HepG2 (cell line): Measurements from ENCODE around the gene ZBTB17. TPM values are rescaled to one million over a fixed set of nuclear protein-coding genes. Genes with fewer than 3 reads are reported as not detected.

Experiments
- AFF4 ChIP-seq: sonication (generic); formaldehyde crosslinking; IDR thresholded peaks from 2 replicates; pipeline ENCODE4 v1.4.0; 2020; ENCODE audit warnings: missing genetic modification reagents
- HMGXB3 ChIP-seq: sonication (generic); formaldehyde crosslinking; IDR thresholded peaks from 2 replicates; pipeline ENCODE4 v1.4.0; 2020; ENCODE audit warnings: missing genetic modification reagents, borderline replicate concordance
- MIXL1 ChIP-seq: IDR thresholded peaks from 2 replicates; pipeline ENCODE4 v1.6.1; 2016
- SRF ChIP-seq: IDR thresholded peaks from 2 replicates; pipeline ENCODE4 v1.6.1; 2011; ENCODE audit warnings: mild to moderate bottlenecking, low read depth, low read length, moderate library complexity
- TEAD3 ChIP-seq: optimal IDR thresholded peaks from 2 replicates; pipeline ENCODE3; 2016; ENCODE audit warnings: borderline replicate concordance
- TMF1 ChIP-seq: sonication (generic); formaldehyde crosslinking; IDR thresholded peaks from 2 replicates; pipeline ENCODE4 v1.8.1; 2022; ENCODE audit warnings: low read depth, missing genetic modification reagents
- TOPORS ChIP-seq: sonication (generic); formaldehyde crosslinking; IDR thresholded peaks from 2 replicates; pipeline ENCODE4 v1.8.0; 2023; ENCODE audit warnings: mild to moderate bottlenecking, missing genetic modification reagents
- ZNF407 ChIP-seq: sonication (generic); formaldehyde crosslinking; IDR thresholded peaks from one replicate; pipeline ENCODE4 v1.5.1; 2020; ENCODE audit warnings: mild to moderate bottlenecking, missing genetic modification reagents; ENCODE audit errors: not compliant biosample characterization
- ZNF776 ChIP-seq: sonication (generic); formaldehyde crosslinking; IDR thresholded peaks from 2 replicates; pipeline ENCODE4 v1.4.0; 2020; ENCODE audit warnings: mild to moderate bottlenecking, missing genetic modification reagents
- ZSCAN12 ChIP-seq: sonication (generic); formaldehyde crosslinking; IDR thresholded peaks from 2 replicates; pipeline ENCODE4 v1.9.0; 2021; ENCODE audit warnings: mild to moderate bottlenecking, missing genetic modification reagents
- polyA plus RNA-seq, 8 experiments: library from polyadenylated mRNA; depleted of rRNA in 3 of 8; stranded (reverse) in 7 of 8; unstranded in 1 of 8; fragments of >200 nt; fragmentation: Illumina TruSeq in 4 of 8; extraction: Trizol in 4 of 8; gene quantifications; 2 replicates each; pipeline versions ENCODE4 v1.2.1 to v1.2.3, GENCODE V29; 2011 to 2016; ENCODE audit warnings: low read depth in 4 of 8, missing spikeins in 1 of 8, mixed read lengths in 1 of 8; ENCODE audit not compliant: insufficient read depth in 1 of 8
- total RNA-seq, 5 experiments: library from RNA; depleted of rRNA; stranded (reverse); fragments of >200 nt; fragmentation: Illumina TruSeq; extraction: Trizol; gene quantifications; 2 replicates each; pipeline ENCODE4 v1.2.3, GENCODE V29; 2016; ENCODE audit warnings: low read depth in 1 of 5

Gene ZBTB17
- total and polyA plus RNA-seq, 2 of the 13 experiments (the other 11 are each of a cell fraction or from before 2014, with no cell fraction given), result 16.7 to 17.0 TPM

GRCh38 chr1:16017461-16018303, 41.8 kb upstream of the ZBTB17 start, which contains the start of gene HSPB7 (continued):
- no peak for TF ChIP-seq AFF4 (CRISPR knock-in tag)
- TF ChIP-seq MIXL1, result peak; percentile 33; the same call in 1 of the 2 replicates
- TF ChIP-seq ZNF407, result no peak
- TF ChIP-seq TEAD3, result peak; percentile 25
- TF ChIP-seq SRF, result no peak
- TF ChIP-seq ZNF776, result no peak
- no peak for TF ChIP-seq ZSCAN12 (CRISPR knock-in tag)
- TF ChIP-seq TOPORS (CRISPR knock-in tag), result no peak
- no peak for TF ChIP-seq HMGXB3 (CRISPR knock-in tag)
- no peak for TF ChIP-seq TMF1 (CRISPR knock-in tag)
